ENCODE results near the gene MRAP2.

MRAP2 gene

GRCh38 chr6:84061613-84062398 is 28.2 kb downstream of the MRAP2 start:
- Histone ChIP-seq H3K4me2 (ENCODE audit: low read length) (no peak overlapping the region), H3K36me3 (ENCODE audit: insufficient read depth, low read length) (no peaks in the 10 kb centered on the region), H3K79me2 (ENCODE audit: insufficient read depth, low read length) (no peaks in the 10 kb centered on the region), H4K20me1 (ENCODE audit: insufficient read depth, low read length) (no peaks in the 10 kb centered on the region), H2AFZ (ENCODE audit: low read length) (no peak overlapping the region), H3K9me3 (ENCODE audit: low read length) (no peaks in the 10 kb centered on the region), H3K27me3 (ENCODE audit: insufficient read depth, low read length) (no peaks in the 10 kb centered on the region), H3K27ac (ENCODE audit: low read depth, low read length, poor library complexity, severe bottlenecking) (no peak overlapping the region), H3K9me2 (ENCODE audit: low read depth, low read length) (no peaks in the 10 kb centered on the region), H3K4me3 (ENCODE audit: low read depth, low read length, poor library complexity, severe bottlenecking) (no peak overlapping the region), H3F3A (ENCODE audit: insufficient read depth, low read length) (no peaks in the 10 kb centered on the region), H3K9ac (ENCODE audit: low read length) (no peak overlapping the region), H3K4me1 (ENCODE audit: insufficient read depth, low read length, severe bottlenecking) (no peaks in the 10 kb centered on the region)
- TF ChIP-seq EZH2 (IDR thresholded peaks at IDR 0.05; ENCODE audit: borderline replicate concordance, low read length) (no peak), CTCF (IDR thresholded peaks at IDR 0.05; ENCODE audit: low read length) (no peak)

GRCh38 chr6:84062519-84063154 is 29.1 kb downstream of the MRAP2 start:
- no peaks in the 10 kb centered on the region for H3K79me2 ChIP-seq (ENCODE audit: insufficient read depth, low read length)
- no peaks in the 10 kb centered on the region for H3K36me3 ChIP-seq (ENCODE audit: insufficient read depth, low read length)
- no peak overlapping the region for H3K27ac ChIP-seq (ENCODE audit: low read depth, low read length, poor library complexity, severe bottlenecking)
- H3K4me1 ChIP-seq (ENCODE audit: insufficient read depth, low read length, severe bottlenecking) = no peaks in the 10 kb centered on the region
- H3F3A ChIP-seq (ENCODE audit: insufficient read depth, low read length) = no peaks in the 10 kb centered on the region
- H3K9me3 ChIP-seq (ENCODE audit: low read length) = no peaks in the 10 kb centered on the region
- H2AFZ ChIP-seq (ENCODE audit: low read length) = no peak overlapping the region
- TF ChIP-seq CTCF (IDR thresholded peaks at IDR 0.05; ENCODE audit: low read length) (no peak), EZH2 (IDR thresholded peaks at IDR 0.05; ENCODE audit: borderline replicate concordance, low read length) (no peak)
- no peak overlapping the region for H3K9ac ChIP-seq (ENCODE audit: low read length)
- H3K4me2 ChIP-seq (ENCODE audit: low read length) = no peak overlapping the region
- H3K27me3 ChIP-seq (ENCODE audit: insufficient read depth, low read length) = no peaks in the 10 kb centered on the region
- H4K20me1 ChIP-seq (ENCODE audit: insufficient read depth, low read length) = no peaks in the 10 kb centered on the region
- H3K9me2 ChIP-seq (ENCODE audit: low read depth, low read length) = no peaks in the 10 kb centered on the region
- no peak overlapping the region for H3K4me3 ChIP-seq (ENCODE audit: low read depth, low read length, poor library complexity, severe bottlenecking)

GRCh38 chr6:84065693-84066290 is 32.2 kb downstream of the MRAP2 start:
- H2AFZ ChIP-seq (ENCODE audit: low read length) = no peak overlapping the region
- H3K9me3 ChIP-seq (ENCODE audit: low read length) = no peaks in the 10 kb centered on the region
- no peaks in the 10 kb centered on the region for H4K20me1 ChIP-seq (ENCODE audit: insufficient read depth, low read length)
- no peaks in the 10 kb centered on the region for H3K27me3 ChIP-seq (ENCODE audit: insufficient read depth, low read length)
- no peaks in the 10 kb centered on the region for H3K9me2 ChIP-seq (ENCODE audit: low read depth, low read length)
- H3F3A ChIP-seq (ENCODE audit: insufficient read depth, low read length) = no peaks in the 10 kb centered on the region
- H3K4me3 ChIP-seq (ENCODE audit: low read depth, low read length, poor library complexity, severe bottlenecking) = no peak overlapping the region
- no peak overlapping the region for H3K9ac ChIP-seq (ENCODE audit: low read length)
- no peaks in the 10 kb centered on the region for H3K79me2 ChIP-seq (ENCODE audit: insufficient read depth, low read length)
- no peaks in the 10 kb centered on the region for H3K4me1 ChIP-seq (ENCODE audit: insufficient read depth, low read length, severe bottlenecking)
- TF ChIP-seq CTCF (IDR thresholded peaks at IDR 0.05; ENCODE audit: low read length) = no peak
- TF ChIP-seq EZH2 (IDR thresholded peaks at IDR 0.05; ENCODE audit: borderline replicate concordance, low read length) = no peak
- no peaks in the 10 kb centered on the region for H3K36me3 ChIP-seq (ENCODE audit: insufficient read depth, low read length)
- H3K27ac ChIP-seq (ENCODE audit: low read depth, low read length, poor library complexity, severe bottlenecking) = no peak overlapping the region
- H3K4me2 ChIP-seq (ENCODE audit: low read length) = no peak overlapping the region

All from OCI-LY1 (cell line).